ENCODE results near the gene FCHSD2.

Gene FCHSD2

GRCh38 chr11:73174495-73174791, 32.3 kb upstream of the FCHSD2 start:
- ChIA-PET CTCF (interaction anchor here (1.4 to 8.1 kb wide), 3 partner anchors 9 to 17 kb away, joined by 3 to 115 read pairs (median 46); no protein-coding TSS in a partner anchor), POLR2A (no interaction called here)
- no peak for TF ChIP-seq CTCF (IDR thresholded peaks at IDR 0.05; ENCODE audit: control extremely low read depth, extremely low read depth, low read depth, missing control alignments)
- DNase-seq (ENCODE audit: extremely low spot score) = no peak

- CTCF ChIA-PET = interaction anchor here (0.8 to 8.1 kb wide), 6 partner anchors 9 to 342 kb away, joined by 3 to 115 read pairs (median 6); no protein-coding TSS in a partner anchor
- no peak for DNase-seq (ENCODE audit: extremely low spot score)
- TF ChIP-seq CTCF (IDR thresholded peaks at IDR 0.05; ENCODE audit: control extremely low read depth, extremely low read depth, low read depth, missing control alignments) = no peak
- POLR2A ChIA-PET = interaction anchor here (1.0 kb wide), 1 partner anchor 11 kb away, joined by 3 read pairs; no protein-coding TSS in a partner anchor
Observed at GRCh38 chr11:73173755-73174494, 31.8 kb upstream of the FCHSD2 start.

GRCh38 chr11:73172992-73173656, 31.0 kb upstream of the FCHSD2 start:
- ChIA-PET CTCF (interaction anchor here (0.8 to 1.9 kb wide), 4 partner anchors 13 to 342 kb away, joined by 3 to 7 read pairs (median 4); no protein-coding TSS in a partner anchor), POLR2A (interaction anchor here (1.0 kb wide), 1 partner anchor 10 kb away, joined by 3 read pairs; no protein-coding TSS in a partner anchor)
- no peak for DNase-seq (ENCODE audit: extremely low spot score)
- no peak for TF ChIP-seq CTCF (IDR thresholded peaks at IDR 0.05; ENCODE audit: control extremely low read depth, extremely low read depth, low read depth, missing control alignments)

- ChIA-PET CTCF (no interaction called here), POLR2A (no interaction called here)
- DNase-seq (ENCODE audit: extremely low spot score) = no peak
- TF ChIP-seq CTCF (IDR thresholded peaks at IDR 0.05; ENCODE audit: control extremely low read depth, extremely low read depth, low read depth, missing control alignments) = no peak
Observed at GRCh38 chr11:73171436-73172161, 29.5 kb upstream of the FCHSD2 start.

GRCh38 chr11:73170140-73170539, 28.0 kb upstream of the FCHSD2 start:
- ChIA-PET CTCF (interaction anchor here (0.7 to 9.8 kb wide), 5 partner anchors 8 to 338 kb away, joined by 3 to 115 read pairs (median 3); no protein-coding TSS in a partner anchor), POLR2A (interaction anchor here (0.7 kb wide), 1 partner anchor 10 kb away, joined by 9 read pairs; no protein-coding TSS in a partner anchor)
- DNase-seq (ENCODE audit: extremely low spot score) = no peak
- TF ChIP-seq CTCF (IDR thresholded peaks at IDR 0.05; ENCODE audit: control extremely low read depth, extremely low read depth, low read depth, missing control alignments) = no peak

All from GM10248 (cell line).